H1 (cell line): ENCODE measurements around the gene GCNA. TPM values are rescaled to one million over a fixed set of nuclear protein-coding genes. Genes with fewer than 3 reads are reported as not detected.

Source experiments
- BCL11A ChIP-seq, 2 experiments: IDR thresholded peaks; one replicate each; pipeline ENCODE4 v1.6.1; 2011; ENCODE audit warnings: low read depth in 2 of 2, low read length in 2 of 2, mild to moderate bottlenecking in 2 of 2
- CTCF ChIP-seq, 3 experiments: IDR thresholded peaks; 1 replicate in 2 of 3; 2 replicates in 1 of 3; pipeline versions ENCODE4 v1.5.1 to v1.6.1; 2011; ENCODE audit warnings: low read length in 3 of 3, mild to moderate bottlenecking in 3 of 3, inconsistent platforms in 2 of 3, low read depth in 1 of 3, moderate library complexity in 1 of 3; ENCODE audit not compliant: insufficient read depth in 1 of 3; ENCODE audit errors: control extremely low read depth in 1 of 3
- HDAC6 ChIP-seq: IDR thresholded peaks from one replicate; pipeline ENCODE4 v1.7.1; 2012; ENCODE audit warnings: low read depth, mild to moderate bottlenecking, inconsistent platforms, low read length, moderate library complexity
- RBBP5 ChIP-seq: IDR thresholded peaks from 2 replicates; pipeline ENCODE4 v1.7.1; 2012; ENCODE audit warnings: low read depth, mild to moderate bottlenecking, inconsistent platforms, low read length, moderate library complexity, borderline replicate concordance
- TEAD4 ChIP-seq: IDR thresholded peaks from 2 replicates; pipeline ENCODE4 v1.6.1; 2012; ENCODE audit warnings: low read depth, low read length, inconsistent platforms, mixed read lengths
- YY1 ChIP-seq: IDR thresholded peaks from 2 replicates; pipeline ENCODE4 v1.6.1; 2011; ENCODE audit warnings: low read depth, mild to moderate bottlenecking, low read length
- polyA plus RNA-seq, 7 experiments: library from polyadenylated mRNA; depleted of rRNA in 3 of 7; stranded (reverse) in 5 of 7; unstranded in 2 of 7; fragments of >200 nt in 5 of 7; fragments of 200-250 nt in 2 of 7; gene quantifications; 1 replicate in 5 of 7; 2 replicates in 1 of 7; 4 replicates in 1 of 7; pipeline versions ENCODE4 v1.2.1 to v1.2.3, GENCODE V29; 2011 to 2013; ENCODE audit warnings: missing spikeins in 2 of 7, mixed read lengths in 2 of 7
- total RNA-seq: library from RNA; stranded (reverse); fragmentation: NEBNext Ultra II Directional; extraction: Animal tissue kit (Norgen Biotek cat#: 25700); gene quantifications from 2 replicates; pipeline ENCODE4 v1.2.1, GENCODE V29; 2021

Gene GCNA
- total and polyA plus RNA-seq, 2 of the 8 experiments (the other 6 are each of a cell fraction or from before 2014, with no cell fraction given): 0.41 to 0.95 TPM

GRCh38 chrX:71537743-71538142 lies 40.5 kb upstream of the GCNA start (continued):
- no peak for TF ChIP-seq HDAC6
- TF ChIP-seq CTCF (IDR thresholded peaks at IDR 0.05; ENCODE audit: control extremely low read depth in 1 of 3, insufficient read depth in 1 of 3, low read depth in 1 of 3, low read length in 3 of 3): no peak
- TF ChIP-seq TEAD4: no peak
- TF ChIP-seq YY1: no peak
- no peak for TF ChIP-seq BCL11A (IDR thresholded peaks at IDR 0.05; ENCODE audit: low read depth in 2 of 2, low read length in 2 of 2)
- TF ChIP-seq RBBP5: no peak
